Neural progenitor cell (in vitro differentiated cells): Measurements from ENCODE around the gene AMIGO1. TPM values are rescaled to one million over a fixed set of nuclear protein-coding genes. Genes with fewer than 3 reads are reported as not detected.

Experiments used
- DNase-seq: peaks from one replicate; pipeline ENCODE4 v3.0.0-alpha.2; 2016; ENCODE audit warnings: low spot score
- H2AFZ ChIP-seq: fragments of 200-600 bp; sonication (generic); replicated peaks from 2 replicates; pipeline ENCODE4 v1.6.1; 2016; ENCODE audit warnings: antibody characterized with exemption
- H3F3A ChIP-seq: fragments of 200-600 bp; sonication (generic); 2 replicates; pipeline ENCODE4 v1.6.1; 2016; ENCODE audit warnings: antibody characterized with exemption, low read depth
- H3K27ac ChIP-seq: fragments of 200-600 bp; sonication (generic); 2 replicates; pipeline ENCODE4 v1.5.1; 2016; ENCODE audit warnings: mild to moderate bottlenecking
- H3K27me3 ChIP-seq: fragments of 200-600 bp; sonication (generic); 2 replicates; pipeline ENCODE4 v1.6.1; 2016; ENCODE audit warnings: mild to moderate bottlenecking, moderate library complexity
- H3K36me3 ChIP-seq: fragments of 200-600 bp; sonication (generic); 2 replicates; pipeline ENCODE4 v1.5.1; 2016
- H3K4me1 ChIP-seq: fragments of 200-600 bp; sonication (generic); 2 replicates; pipeline ENCODE4 v1.6.1; 2016; ENCODE audit warnings: mixed run types
- H3K4me2 ChIP-seq: fragments of 200-600 bp; sonication (generic); 2 replicates; pipeline ENCODE4 v1.6.1; 2016
- H3K4me3 ChIP-seq: fragments of 200-600 bp; sonication (generic); 2 replicates; pipeline ENCODE4 v1.5.1; 2016
- H3K79me2 ChIP-seq: fragments of 200-600 bp; sonication (generic); 2 replicates; pipeline ENCODE4 v1.6.1; 2016; ENCODE audit warnings: low read depth
- H3K9ac ChIP-seq: fragments of 200-600 bp; sonication (generic); 2 replicates; pipeline ENCODE4 v1.6.1; 2016
- H3K9me3 ChIP-seq: fragments of 200-600 bp; sonication (generic); 2 replicates; pipeline ENCODE4 v1.5.1; 2016; ENCODE audit warnings: low read depth
- H4K20me1 ChIP-seq: fragments of 200-600 bp; sonication (generic); 2 replicates; pipeline ENCODE4 v1.6.1; 2016; ENCODE audit warnings: low read depth
- H3K27ac Mint-ChIP-seq: 3 replicates; pipeline ENCODE4 v1.8.0; 2021; ENCODE audit warnings: mixed read lengths
- H3K27me3 Mint-ChIP-seq: 2 replicates; pipeline ENCODE4 v1.8.0; 2022; ENCODE audit warnings: low read depth, mild to moderate bottlenecking, inconsistent platforms, moderate library complexity, mixed read lengths; ENCODE audit not compliant: insufficient read depth
- H3K36me3 Mint-ChIP-seq: 3 replicates; pipeline ENCODE4 v1.8.0; 2021; ENCODE audit warnings: mixed read lengths
- H3K4me1 Mint-ChIP-seq: 3 replicates; pipeline ENCODE4 v1.8.0; 2021; ENCODE audit warnings: mixed read lengths
- H3K4me3 Mint-ChIP-seq: 3 replicates; pipeline ENCODE4 v1.8.0; 2021; ENCODE audit warnings: mild to moderate bottlenecking, moderate library complexity, mixed read lengths
- H3K9me3 Mint-ChIP-seq: 3 replicates; pipeline ENCODE4 v1.8.0; 2020; ENCODE audit warnings: mixed read lengths
- EZH2 ChIP-seq: fragments of 200-600 bp; sonication (generic); IDR thresholded peaks from 2 replicates; pipeline ENCODE4 v1.6.1; 2017; ENCODE audit warnings: antibody characterized with exemption, mild to moderate bottlenecking, moderate library complexity
- EZH2phosphoT487 ChIP-seq: fragments of 200-600 bp; sonication (generic); IDR thresholded peaks from 2 replicates; pipeline ENCODE4 v1.6.1; 2017; ENCODE audit warnings: antibody characterized with exemption
- total RNA-seq: library from RNA; depleted of rRNA; stranded (reverse); fragments of >200 nt; gene quantifications from 2 replicates; pipeline ENCODE4 v1.2.3, GENCODE V29; 2015; ENCODE audit warnings: low replicate concordance
- TF ChIP-seq, protein P1 (sequence below): fragments of 200-600 bp; sonication (generic); IDR thresholded peaks from 2 replicates; pipeline ENCODE4 v1.5.1; 2017; ENCODE audit warnings: antibody characterized with exemption, mild to moderate bottlenecking

The AMIGO1 gene
- total RNA-seq, 1 donor from 2014 or later = 4.5 TPM

DNA sequence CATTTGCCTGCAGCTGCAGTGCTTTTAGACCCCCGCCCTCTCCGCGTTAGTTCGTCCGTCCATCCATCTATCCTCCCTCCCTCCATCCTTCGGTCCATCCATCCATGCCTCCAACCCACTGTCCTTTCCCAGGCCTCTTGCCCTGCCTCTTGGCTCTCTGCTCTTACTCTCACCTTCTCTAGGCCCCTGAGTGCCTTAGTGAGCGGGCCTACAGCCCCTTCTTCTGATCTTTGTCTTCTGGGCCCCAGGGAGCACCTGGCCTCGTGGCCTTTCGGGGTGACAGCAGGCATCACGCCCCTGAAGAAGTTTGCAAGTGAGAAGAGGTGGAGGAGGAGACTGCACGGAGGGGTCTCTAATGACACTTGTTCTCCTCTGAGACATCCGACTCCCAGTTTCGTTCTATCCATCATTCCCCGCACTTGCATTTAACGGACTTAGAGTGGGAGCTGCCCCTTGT is 25.0 kb downstream of the AMIGO1 start:
- peaks cover 8% of the 10 kb centered on the region for H3K4me1 ChIP-seq
- H3K27ac Mint-ChIP-seq = peak overlapping the region; percentile 96
- peak overlapping the region; percentile 99 for H2AFZ ChIP-seq
- H3K4me3 ChIP-seq = peak overlapping the region; percentile 89
- no peaks in the 10 kb centered on the region for H3K36me3 ChIP-seq
- peak overlapping the region; percentile 99 for H3K4me2 ChIP-seq
- no peaks in the 10 kb centered on the region for H3K9me3 Mint-ChIP-seq
- peak; percentile 48 for DNase-seq
- no peak overlapping the region for H3K27ac ChIP-seq
- H4K20me1 ChIP-seq = no peaks in the 10 kb centered on the region
- H3K9me3 ChIP-seq = no peaks in the 10 kb centered on the region
- peaks cover 4% of the 10 kb centered on the region for H3K36me3 Mint-ChIP-seq
- peaks cover 5% of the 10 kb centered on the region for H3K79me2 ChIP-seq
- H3K9ac ChIP-seq = peak overlapping the region; percentile 94
- H3F3A ChIP-seq = no peaks in the 10 kb centered on the region
- H3K4me3 Mint-ChIP-seq = peak overlapping the region; percentile 89
- TF ChIP-seq, protein P1, sequence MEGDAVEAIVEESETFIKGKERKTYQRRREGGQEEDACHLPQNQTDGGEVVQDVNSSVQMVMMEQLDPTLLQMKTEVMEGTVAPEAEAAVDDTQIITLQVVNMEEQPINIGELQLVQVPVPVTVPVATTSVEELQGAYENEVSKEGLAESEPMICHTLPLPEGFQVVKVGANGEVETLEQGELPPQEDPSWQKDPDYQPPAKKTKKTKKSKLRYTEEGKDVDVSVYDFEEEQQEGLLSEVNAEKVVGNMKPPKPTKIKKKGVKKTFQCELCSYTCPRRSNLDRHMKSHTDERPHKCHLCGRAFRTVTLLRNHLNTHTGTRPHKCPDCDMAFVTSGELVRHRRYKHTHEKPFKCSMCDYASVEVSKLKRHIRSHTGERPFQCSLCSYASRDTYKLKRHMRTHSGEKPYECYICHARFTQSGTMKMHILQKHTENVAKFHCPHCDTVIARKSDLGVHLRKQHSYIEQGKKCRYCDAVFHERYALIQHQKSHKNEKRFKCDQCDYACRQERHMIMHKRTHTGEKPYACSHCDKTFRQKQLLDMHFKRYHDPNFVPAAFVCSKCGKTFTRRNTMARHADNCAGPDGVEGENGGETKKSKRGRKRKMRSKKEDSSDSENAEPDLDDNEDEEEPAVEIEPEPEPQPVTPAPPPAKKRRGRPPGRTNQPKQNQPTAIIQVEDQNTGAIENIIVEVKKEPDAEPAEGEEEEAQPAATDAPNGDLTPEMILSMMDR = no peak
- TF ChIP-seq EZH2phosphoT487 (no peak), EZH2 (no peak)
- peaks cover 23% of the 10 kb centered on the region for H3K4me1 Mint-ChIP-seq
- peaks cover 36% of the 10 kb centered on the region for H3K27me3 ChIP-seq
- peaks cover 20% of the 10 kb centered on the region for H3K27me3 Mint-ChIP-seq

DNA sequence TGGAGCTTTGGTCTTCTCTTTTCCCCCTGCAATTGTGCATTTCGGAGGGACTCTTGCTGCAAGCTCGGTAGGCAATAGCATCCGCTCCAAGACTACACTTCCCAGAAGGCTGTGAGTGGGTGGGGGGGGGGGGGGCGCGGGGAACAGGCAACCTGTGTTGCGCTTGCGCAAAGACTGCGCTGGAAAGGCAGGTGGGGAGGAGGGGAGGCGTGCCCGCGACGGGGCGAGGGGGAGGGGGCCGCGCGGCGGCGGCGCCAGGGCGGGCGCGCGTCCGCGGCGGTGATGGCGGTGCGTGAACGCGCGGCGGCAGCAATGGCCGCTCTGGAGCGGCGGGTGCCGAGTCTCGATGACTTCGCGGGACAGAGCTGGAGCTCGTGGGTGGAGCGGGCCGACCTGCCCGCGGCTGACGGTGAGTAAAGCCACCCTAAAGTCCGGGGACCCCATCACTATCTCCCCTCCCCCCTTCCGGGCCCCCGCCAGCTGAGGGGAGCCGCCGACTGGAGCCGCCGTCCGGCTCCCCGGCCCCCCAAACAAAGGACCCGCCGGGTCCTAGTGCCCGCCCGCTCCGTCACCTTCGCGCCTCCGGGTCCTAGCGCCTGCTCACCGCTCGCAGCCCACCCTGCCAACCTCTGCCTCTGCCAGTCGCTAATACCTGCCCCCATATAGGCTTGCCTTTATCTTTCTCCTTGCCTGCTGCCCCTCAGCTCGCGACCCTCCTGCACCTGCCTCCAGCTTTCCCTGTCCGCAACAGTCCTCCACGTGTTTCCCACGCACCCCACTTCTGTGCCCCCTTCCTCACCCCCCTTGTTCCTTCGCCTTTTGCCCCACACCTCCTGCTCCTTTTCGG is 25.6 kb downstream of the AMIGO1 start, which contains the start of gene ATXN7L2:
Gene ATXN7L2, plus strand, starts transcription at position 234 of the 847 bp plus-strand sequence. Its CDS starts 49 bp downstream, at position 283.
- Histone ChIP-seq H3K4me1 (peaks cover 8% of the 10 kb centered on the region), H3K9me3 (no peaks in the 10 kb centered on the region), H2AFZ (peak within 1 kb of the TSS; percentile 99), H3K27ac (peak within 1 kb of the TSS; percentile 92), H3K36me3 (no peaks in the 10 kb centered on the region), H3K9ac (peak within 1 kb of the TSS; percentile 94), H3K4me2 (peak within 1 kb of the TSS; percentile 99), H3K79me2 (peaks cover 5% of the 10 kb centered on the region), H3K27me3 (peaks cover 42% of the 10 kb centered on the region), H3F3A (no peaks in the 10 kb centered on the region), H3K4me3 (peak within 1 kb of the TSS; percentile 89), H4K20me1 (no peaks in the 10 kb centered on the region)
- Mint-ChIP-seq H3K27me3 (peaks cover 20% of the 10 kb centered on the region), H3K4me1 (peaks cover 23% of the 10 kb centered on the region), H3K27ac (peak within 1 kb of the TSS; percentile 96), H3K4me3 (peak within 1 kb of the TSS; percentile 89), H3K9me3 (no peaks in the 10 kb centered on the region), H3K36me3 (peaks cover 4% of the 10 kb centered on the region)
- TF ChIP-seq EZH2phosphoT487 (no peak), EZH2 (no peak)
- TF ChIP-seq, protein P1 = no peak
- DNase-seq = peak; percentile 97

DNA sequence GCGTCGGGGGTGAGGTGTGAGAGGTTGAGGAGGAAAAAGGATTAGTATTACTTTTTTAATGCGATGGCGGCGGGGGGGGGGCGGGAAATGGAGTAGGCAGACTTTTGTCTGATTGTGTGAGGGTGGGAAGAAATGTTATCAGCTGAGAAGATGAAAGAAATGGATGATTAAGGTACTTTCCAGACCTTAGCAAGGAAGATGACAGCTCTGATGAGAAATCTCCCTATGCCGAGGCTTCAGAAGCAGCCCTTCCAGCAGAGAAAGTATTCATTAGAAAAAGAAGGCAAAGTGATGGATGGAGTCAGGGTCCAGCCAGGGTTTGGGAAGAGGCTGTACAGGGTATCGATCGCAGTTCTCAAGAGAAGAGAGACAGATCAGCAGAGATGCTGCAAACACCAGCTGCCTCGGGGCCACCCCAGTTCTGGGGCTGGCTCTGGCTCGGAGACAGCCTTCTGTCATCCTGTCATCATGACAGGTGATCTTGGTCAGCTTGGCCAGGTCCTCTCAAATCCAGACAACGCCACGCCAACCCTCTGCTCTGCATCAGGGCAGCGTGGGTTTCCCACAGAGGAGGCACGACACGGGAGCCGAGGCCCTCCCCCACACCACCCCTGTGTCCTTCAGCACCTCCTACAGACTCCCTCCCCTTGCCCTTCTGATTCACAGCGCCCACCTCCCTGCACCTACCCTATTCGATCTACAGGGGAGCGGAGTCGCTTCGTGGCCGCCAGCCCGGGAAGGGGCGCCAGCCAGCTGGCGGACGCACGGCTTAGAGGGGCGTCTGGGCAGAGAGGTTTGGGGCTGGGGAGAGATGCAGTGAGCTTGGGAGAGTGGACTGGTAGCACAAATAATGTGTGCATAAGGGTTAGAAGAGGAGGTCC is 26.5 kb downstream of the AMIGO1 start:
- DNase-seq = peak; percentile 80
- H3K9me3 ChIP-seq = no peaks in the 10 kb centered on the region
- H3K9me3 Mint-ChIP-seq = no peaks in the 10 kb centered on the region
- no peak overlapping the region for H3K27ac ChIP-seq
- H3K4me1 ChIP-seq = peaks cover 8% of the 10 kb centered on the region
- H3F3A ChIP-seq = no peaks in the 10 kb centered on the region
- no peak for TF ChIP-seq EZH2
- no peak for TF ChIP-seq EZH2phosphoT487
- TF ChIP-seq, protein P1 = peak; percentile 43
- peaks cover 50% of the 10 kb centered on the region for H3K27me3 ChIP-seq
- peaks cover 5% of the 10 kb centered on the region for H3K79me2 ChIP-seq
- peaks cover 19% of the 10 kb centered on the region for H3K27me3 Mint-ChIP-seq
- peak overlapping the region; percentile 97 for H2AFZ ChIP-seq
- no peaks in the 10 kb centered on the region for H4K20me1 ChIP-seq
- H3K4me3 Mint-ChIP-seq = peak overlapping the region; percentile 89
- H3K4me3 ChIP-seq = peak overlapping the region; percentile 89
- no peak overlapping the region for H3K9ac ChIP-seq
- H3K27ac Mint-ChIP-seq = no peak overlapping the region
- H3K4me2 ChIP-seq = peak overlapping the region; percentile 94
- H3K4me1 Mint-ChIP-seq = peaks cover 23% of the 10 kb centered on the region
- peaks cover 3% of the 10 kb centered on the region for H3K36me3 Mint-ChIP-seq
- H3K36me3 ChIP-seq = no peaks in the 10 kb centered on the region
